Islet of Langerhans (tissue), 1 donor: ENCODE measurements around the gene PHF21A.
"Not testable (repeated sequence)": the region's sequence is repeated elsewhere in the genome, so short reads cannot be mapped to it uniquely, and the experiment has no call there.

Source experiments
- FAIRE-seq: peaks from one replicate; lab custom pipeline; 2011; peaks lifted over from hg19 to GRCh38; lab: Jason Lieb, UNC

Gene PHF21A

GRCh38 chr11:45902452-45903380, 218.5 kb downstream of the PHF21A start:
- no peak for FAIRE-seq

GRCh38 chr11:45901626-45902025, 219.6 kb downstream of the PHF21A start:
- no peak for FAIRE-seq

- no peak for FAIRE-seq
Observed at GRCh38 chr11:45900916-45901617, 220.2 kb downstream of the PHF21A start.

- not testable (repeated sequence) for FAIRE-seq
Observed at GRCh38 chr11:45900175-45900800, 221.0 kb downstream of the PHF21A start.

GRCh38 chr11:45899448-45900174, 221.6 kb downstream of the PHF21A start:
- peak; percentile 65 for FAIRE-seq

GRCh38 chr11:45899086-45899447, 222.2 kb downstream of the PHF21A start:
- FAIRE-seq: no peak

- FAIRE-seq: no peak
Observed at GRCh38 chr11:45897556-45897955, 223.7 kb downstream of the PHF21A start.

GRCh38 chr11:45896422-45896984, 224.8 kb downstream of the PHF21A start:
- no peak for FAIRE-seq

- no peak for FAIRE-seq
Observed at GRCh38 chr11:45895553-45896259, 225.5 kb downstream of the PHF21A start.

GRCh38 chr11:45894555-45895247, 226.6 kb downstream of the PHF21A start:
- FAIRE-seq: no peak

GRCh38 chr11:45892856-45893255, 228.4 kb downstream of the PHF21A start:
- no peak for FAIRE-seq

GRCh38 chr11:45890886-45891550, 230.2 kb downstream of the PHF21A start:
- FAIRE-seq: no peak

GRCh38 chr11:45889966-45890365, 231.3 kb downstream of the PHF21A start:
- FAIRE-seq: no peak

GRCh38 chr11:45889555-45889954, 231.7 kb downstream of the PHF21A start:
- FAIRE-seq: no peak

GRCh38 chr11:45887587-45887986, 233.7 kb downstream of the PHF21A start:
- FAIRE-seq: no peak

- FAIRE-seq: no peak
Observed at GRCh38 chr11:45886816-45887520, 234.3 kb downstream of the PHF21A start.

- no peak for FAIRE-seq
Observed at GRCh38 chr11:45885921-45886721, 235.1 kb downstream of the PHF21A start.

- FAIRE-seq: no peak
Observed at GRCh38 chr11:45885274-45885920, 235.9 kb downstream of the PHF21A start, which contains the start of gene MAPK8IP1. Gene MAPK8IP1, plus strand, starts transcription at chr11:45885651. Its CDS starts 170 bp downstream, at chr11:45885821.
